ENCODE measurements around the gene DCXR.

Gene DCXR

DNA sequence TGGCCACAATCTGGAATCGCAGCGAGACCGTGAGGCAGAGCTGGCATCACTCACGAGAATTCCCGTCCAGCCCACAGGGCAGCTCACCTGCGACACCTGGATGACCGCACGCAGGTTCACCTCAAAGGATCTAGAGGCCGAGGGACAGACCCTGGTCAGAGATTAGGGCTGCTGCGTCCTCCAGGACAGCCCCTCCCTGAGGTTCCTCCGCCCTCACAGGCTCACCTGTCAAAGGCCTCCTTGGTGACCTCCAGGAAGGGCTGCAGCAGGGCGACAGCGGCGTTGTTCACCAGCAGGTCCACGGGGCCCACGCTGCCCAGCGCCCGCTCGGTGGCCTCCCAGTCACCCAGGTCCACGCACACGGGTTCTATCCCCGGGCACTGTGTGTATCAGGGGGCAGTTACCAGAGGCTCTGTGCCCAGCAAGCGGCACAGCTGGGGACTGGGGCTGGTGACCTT is 834 bp downstream of the DCXR start:
- peak overlapping the region; percentile 83 for H3K27ac ChIP-seq (ENCODE audit: extremely low read depth, low read depth, low read length)
- no peaks in the 10 kb centered on the region for H3K9me3 ChIP-seq (ENCODE audit: control insufficient read depth, insufficient read depth, low read depth, low read length)
- H3K4me3 ChIP-seq (ENCODE audit: low read depth, low read length) = peak overlapping the region; percentile 64
- peaks cover 0 to 35% of the 10 kb centered on the region in 2 experiments; a peak in 1 of 3 replicates for H3K36me3 ChIP-seq (ENCODE audit: control insufficient read depth in 2 of 2, insufficient read depth in 1 of 2, low read length in 2 of 2)
- TF ChIP-seq ZNF555 (tag by site-specific recombination; conservative IDR thresholded peaks at IDR 0.05) = no peak
- no peak for TF ChIP-seq ZSCAN4 (tag by site-specific recombination; IDR thresholded peaks at IDR 0.05)
- no peak for TF ChIP-seq ZNF350 (tag by site-specific recombination; IDR thresholded peaks at IDR 0.05)
- no peak for TF ChIP-seq ZNF2 (tag by site-specific recombination; IDR thresholded peaks at IDR 0.05)
- TF ChIP-seq, protein P1, sequence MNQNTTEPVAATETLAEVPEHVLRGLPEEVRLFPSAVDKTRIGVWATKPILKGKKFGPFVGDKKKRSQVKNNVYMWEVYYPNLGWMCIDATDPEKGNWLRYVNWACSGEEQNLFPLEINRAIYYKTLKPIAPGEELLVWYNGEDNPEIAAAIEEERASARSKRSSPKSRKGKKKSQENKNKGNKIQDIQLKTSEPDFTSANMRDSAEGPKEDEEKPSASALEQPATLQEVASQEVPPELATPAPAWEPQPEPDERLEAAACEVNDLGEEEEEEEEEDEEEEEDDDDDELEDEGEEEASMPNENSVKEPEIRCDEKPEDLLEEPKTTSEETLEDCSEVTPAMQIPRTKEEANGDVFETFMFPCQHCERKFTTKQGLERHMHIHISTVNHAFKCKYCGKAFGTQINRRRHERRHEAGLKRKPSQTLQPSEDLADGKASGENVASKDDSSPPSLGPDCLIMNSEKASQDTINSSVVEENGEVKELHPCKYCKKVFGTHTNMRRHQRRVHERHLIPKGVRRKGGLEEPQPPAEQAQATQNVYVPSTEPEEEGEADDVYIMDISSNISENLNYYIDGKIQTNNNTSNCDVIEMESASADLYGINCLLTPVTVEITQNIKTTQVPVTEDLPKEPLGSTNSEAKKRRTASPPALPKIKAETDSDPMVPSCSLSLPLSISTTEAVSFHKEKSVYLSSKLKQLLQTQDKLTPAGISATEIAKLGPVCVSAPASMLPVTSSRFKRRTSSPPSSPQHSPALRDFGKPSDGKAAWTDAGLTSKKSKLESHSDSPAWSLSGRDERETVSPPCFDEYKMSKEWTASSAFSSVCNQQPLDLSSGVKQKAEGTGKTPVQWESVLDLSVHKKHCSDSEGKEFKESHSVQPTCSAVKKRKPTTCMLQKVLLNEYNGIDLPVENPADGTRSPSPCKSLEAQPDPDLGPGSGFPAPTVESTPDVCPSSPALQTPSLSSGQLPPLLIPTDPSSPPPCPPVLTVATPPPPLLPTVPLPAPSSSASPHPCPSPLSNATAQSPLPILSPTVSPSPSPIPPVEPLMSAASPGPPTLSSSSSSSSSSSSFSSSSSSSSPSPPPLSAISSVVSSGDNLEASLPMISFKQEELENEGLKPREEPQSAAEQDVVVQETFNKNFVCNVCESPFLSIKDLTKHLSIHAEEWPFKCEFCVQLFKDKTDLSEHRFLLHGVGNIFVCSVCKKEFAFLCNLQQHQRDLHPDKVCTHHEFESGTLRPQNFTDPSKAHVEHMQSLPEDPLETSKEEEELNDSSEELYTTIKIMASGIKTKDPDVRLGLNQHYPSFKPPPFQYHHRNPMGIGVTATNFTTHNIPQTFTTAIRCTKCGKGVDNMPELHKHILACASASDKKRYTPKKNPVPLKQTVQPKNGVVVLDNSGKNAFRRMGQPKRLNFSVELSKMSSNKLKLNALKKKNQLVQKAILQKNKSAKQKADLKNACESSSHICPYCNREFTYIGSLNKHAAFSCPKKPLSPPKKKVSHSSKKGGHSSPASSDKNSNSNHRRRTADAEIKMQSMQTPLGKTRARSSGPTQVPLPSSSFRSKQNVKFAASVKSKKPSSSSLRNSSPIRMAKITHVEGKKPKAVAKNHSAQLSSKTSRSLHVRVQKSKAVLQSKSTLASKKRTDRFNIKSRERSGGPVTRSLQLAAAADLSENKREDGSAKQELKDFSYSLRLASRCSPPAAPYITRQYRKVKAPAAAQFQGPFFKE (tag by site-specific recombination; IDR thresholded peaks at IDR 0.05; ENCODE audit: borderline replicate concordance) = no peak
- TF ChIP-seq BCL11B (tag by site-specific recombination; IDR thresholded peaks at IDR 0.05; ENCODE audit: low read depth) = peak; percentile 34; the same call in 1 of the 2 replicates
- TF ChIP-seq EGR2 (tag by site-specific recombination; IDR thresholded peaks at IDR 0.05; ENCODE audit: low read depth) = no peak
- TF ChIP-seq ZNF133 (tag by site-specific recombination; IDR thresholded peaks at IDR 0.05) = no peak
- TF ChIP-seq WT1 (tag by site-specific recombination; IDR thresholded peaks at IDR 0.05) = no peak
- TF ChIP-seq, protein P2, sequence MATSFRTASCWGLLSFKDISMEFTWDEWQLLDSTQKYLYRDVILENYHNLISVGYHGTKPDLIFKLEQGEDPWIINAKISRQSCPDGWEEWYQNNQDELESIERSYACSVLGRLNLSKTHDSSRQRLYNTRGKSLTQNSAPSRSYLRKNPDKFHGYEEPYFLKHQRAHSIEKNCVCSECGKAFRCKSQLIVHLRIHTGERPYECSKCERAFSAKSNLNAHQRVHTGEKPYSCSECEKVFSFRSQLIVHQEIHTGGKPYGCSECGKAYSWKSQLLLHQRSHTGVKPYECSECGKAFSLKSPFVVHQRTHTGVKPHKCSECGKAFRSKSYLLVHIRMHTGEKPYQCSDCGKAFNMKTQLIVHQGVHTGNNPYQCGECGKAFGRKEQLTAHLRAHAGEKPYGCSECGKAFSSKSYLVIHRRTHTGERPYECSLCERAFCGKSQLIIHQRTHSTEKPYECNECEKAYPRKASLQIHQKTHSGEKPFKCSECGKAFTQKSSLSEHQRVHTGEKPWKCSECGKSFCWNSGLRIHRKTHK (tag by site-specific recombination; IDR thresholded peaks at IDR 0.05) = no peak
- TF ChIP-seq ZNF292 (tag by site-specific recombination; IDR thresholded peaks at IDR 0.05; ENCODE audit: borderline replicate concordance, low read depth) = no peak
- peak; percentile 10; the same call in 1 of the 2 replicates for TF ChIP-seq ZFP69B (tag by site-specific recombination; IDR thresholded peaks at IDR 0.05)
- TF ChIP-seq ZNF324 (tag by site-specific recombination; IDR thresholded peaks at IDR 0.05) = no peak
- TF ChIP-seq ZFP3 (tag by site-specific recombination; IDR thresholded peaks at IDR 0.05; ENCODE audit: low read depth) = no peak
- TF ChIP-seq, protein P3, sequence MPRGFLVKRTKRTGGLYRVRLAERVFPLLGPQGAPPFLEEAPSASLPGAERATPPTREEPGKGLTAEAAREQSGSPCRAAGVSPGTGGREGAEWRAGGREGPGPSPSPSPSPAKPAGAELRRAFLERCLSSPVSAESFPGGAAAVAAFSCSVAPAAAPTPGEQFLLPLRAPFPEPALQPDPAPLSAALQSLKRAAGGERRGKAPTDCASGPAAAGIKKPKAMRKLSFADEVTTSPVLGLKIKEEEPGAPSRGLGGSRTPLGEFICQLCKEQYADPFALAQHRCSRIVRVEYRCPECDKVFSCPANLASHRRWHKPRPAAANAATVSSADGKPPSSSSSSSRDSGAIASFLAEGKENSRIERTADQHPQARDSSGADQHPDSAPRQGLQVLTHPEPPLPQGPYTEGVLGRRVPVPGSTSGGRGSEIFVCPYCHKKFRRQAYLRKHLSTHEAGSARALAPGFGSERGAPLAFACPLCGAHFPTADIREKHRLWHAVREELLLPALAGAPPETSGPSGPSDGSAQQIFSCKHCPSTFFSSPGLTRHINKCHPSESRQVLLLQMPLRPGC (tag by site-specific recombination; IDR thresholded peaks at IDR 0.05) = no peak
- TF ChIP-seq ZNF112 (tag by site-specific recombination; IDR thresholded peaks at IDR 0.05) = no peak
- TF ChIP-seq ZEB2 (tag by site-specific recombination; IDR thresholded peaks at IDR 0.05) = peak; percentile 48; the same call in 1 of the 2 replicates
- ChIA-PET POLR2A (interaction anchor here (1.2 to 2.7 kb wide), 3 partner anchors 19 to 333 kb away, joined by 5 to 96 read pairs (median 5); partner anchors contain the start of genes GPS1, MRPL12 and RFNG), CTCF (interaction anchor here (0.6 to 7.2 kb wide), 4 partner anchors 8 to 120 kb away, joined by 3 to 42 read pairs (median 3); partner anchors contain the start of genes CENPX and LRRC45)
- H3K4me1 ChIP-seq (ENCODE audit: control insufficient read depth, insufficient read depth, low read length) = peaks cover 10% of the 10 kb centered on the region
